SK-N-MC (cell line): ENCODE measurements around the gene FNDC3B.

ENCODE experiments used
- EZH2 ChIP-seq: fragments of 200-600 bp; sonication (generic); IDR thresholded peaks from one replicate; pipeline ENCODE4 v1.6.1; 2017; ENCODE audit warnings: antibody characterized with exemption
- FOXP2 ChIP-seq: optimal IDR thresholded peaks from 2 replicates; pipeline ENCODE3; 2011; ENCODE audit warnings: mild to moderate bottlenecking, moderate library complexity; ENCODE audit not compliant: insufficient read depth; ENCODE audit errors: extremely low read length, control extremely low read depth
- POLR2AphosphoS5 ChIP-seq: IDR thresholded peaks from 2 replicates; pipeline ENCODE4 v1.6.1; 2012; ENCODE audit warnings: mild to moderate bottlenecking, low read depth, low read length, borderline replicate concordance

GRCh38 chr3:172084871-172085556 lies 45.6 kb downstream of the FNDC3B start:
- TF ChIP-seq POLR2AphosphoS5 (no peak), EZH2 (no peak), FOXP2 (no peak)
